HG03571 (cell line): ENCODE results near the gene SEC14L1.
"Not testable (repeated sequence)": the region's sequence is repeated elsewhere in the genome, so short reads cannot be mapped to it uniquely, and the experiment has no call there.

ENCODE experiments used
- ATAC-seq: cut with Tn5 transposase; IDR thresholded peaks from one replicate; pipeline ENCODE4 v1.9.1; 2021; ENCODE audit not compliant: unreplicated experiment

The SEC14L1 gene

GRCh38 chr17:77140878-77141767, at the start of gene SEC14L1:
SEC14L1 (plus strand) TSS chr17:77140969; CDS start chr17:77143597, 2,628 bp downstream.
- peak; percentile 37 for ATAC-seq

- no peak for ATAC-seq
Measured at GRCh38 chr17:77092025-77092424, 48.7 kb upstream of the SEC14L1 start.

- ATAC-seq = no peak
Measured at GRCh38 chr17:77095461-77095860, 45.3 kb upstream of the SEC14L1 start.

- no peak for ATAC-seq
Measured at GRCh38 chr17:77096570-77097214, 44.1 kb upstream of the SEC14L1 start.

GRCh38 chr17:77097631-77098180, 43.1 kb upstream of the SEC14L1 start:
- ATAC-seq = no peak

GRCh38 chr17:77098884-77099545, 41.8 kb upstream of the SEC14L1 start:
- ATAC-seq = no peak

- no peak for ATAC-seq
Measured at GRCh38 chr17:77099997-77100396, 40.8 kb upstream of the SEC14L1 start.

- peak; percentile 51 for ATAC-seq
Measured at GRCh38 chr17:77101521-77102410, 39.0 kb upstream of the SEC14L1 start.

GRCh38 chr17:77102411-77103134, 38.2 kb upstream of the SEC14L1 start:
- not testable (repeated sequence) for ATAC-seq

- ATAC-seq = no peak
Measured at GRCh38 chr17:77105706-77106105, 35.1 kb upstream of the SEC14L1 start.

GRCh38 chr17:77106874-77107358, 33.9 kb upstream of the SEC14L1 start:
- peak; percentile 26 for ATAC-seq

GRCh38 chr17:77107506-77108433, 33.0 kb upstream of the SEC14L1 start:
- peak; percentile 75 for ATAC-seq

GRCh38 chr17:77109159-77109759, 31.5 kb upstream of the SEC14L1 start:
- ATAC-seq = no peak

GRCh38 chr17:77109764-77110359, 30.9 kb upstream of the SEC14L1 start:
- no peak for ATAC-seq

GRCh38 chr17:77111165-77111933, 29.4 kb upstream of the SEC14L1 start:
- ATAC-seq = not testable (repeated sequence)

GRCh38 chr17:77111934-77112296, 28.9 kb upstream of the SEC14L1 start:
- ATAC-seq = no peak

GRCh38 chr17:77115510-77115909, 25.3 kb upstream of the SEC14L1 start:
- ATAC-seq = no peak
